NB4 (cell line): ENCODE data around the gene ATP5ME.

Source experiments
- CTCF ChIP-seq: IDR thresholded peaks from one replicate; pipeline ENCODE4 v1.5.1; 2012; ENCODE audit warnings: low read depth, low read length
- MAX ChIP-seq: IDR thresholded peaks from 2 replicates; pipeline ENCODE4 v1.6.1; 2011; ENCODE audit warnings: low read depth, low read length
- MYC ChIP-seq: IDR thresholded peaks from 2 replicates; pipeline ENCODE4 v1.6.1; 2011; ENCODE audit warnings: low read depth, low read length
- POLR2A ChIP-seq: IDR thresholded peaks from 2 replicates; pipeline ENCODE4 v1.6.1; 2011; ENCODE audit warnings: mild to moderate bottlenecking; ENCODE audit not compliant: insufficient read length; ENCODE audit errors: extremely low read depth

- TF ChIP-seq CTCF (no peak), POLR2A (no peak), MAX (no peak), MYC (no peak)
Measured at GRCh38 chr4:663046-663437, 11.0 kb downstream of the ATP5ME start.
